ENCODE measurements around the gene ANKS3.

GRCh38 chr16:4673387-4674046 is 60.6 kb downstream of the ANKS3 start:
- no peak for TF ChIP-seq CTCF (IDR thresholded peaks at IDR 0.05)
- no peak for TF ChIP-seq POLR2AphosphoS5 (IDR thresholded peaks at IDR 0.05; ENCODE audit: low read depth, low read length)
- TF ChIP-seq SIN3A (IDR thresholded peaks at IDR 0.05; ENCODE audit: borderline replicate concordance, insufficient read depth, low read depth, low read length) = no peak

Data from Panc1 (cell line).